Activated CD4-positive, alpha-beta memory T cell treated with anti-CD3 and anti-CD28 coated beads, Interleukin-2, amount 10 ng/mL, durations not matched to agents 7 days and 5 days (primary cell): ENCODE results near the gene SMIM31. TPM values are rescaled to one million over a fixed set of nuclear protein-coding genes. Genes with fewer than 3 reads are reported as not detected.

ENCODE experiments used
- total RNA-seq, 2 experiments: library from RNA; stranded (reverse); gene quantifications; one replicate each; pipeline ENCODE4 v1.2.3, GENCODE V29; 2021

The SMIM31 gene
- total RNA-seq, 2 experiments from 2014 or later: not detected

Other genes starting within 250 kb of the SMIM31 start
- not detected for gene APELA, start 123.0 kb downstream of the SMIM31 start, total RNA-seq
- gene TRIM61, start 223.5 kb downstream of the SMIM31 start, total RNA-seq: 1 to 10 TPM; 1.0 to 1.1 TPM